T-helper 17 cell (primary cell): ENCODE results near the gene CLSTN2. TPM values are rescaled to one million over a fixed set of nuclear protein-coding genes. Genes with fewer than 3 reads are reported as not detected.

Experiments used
- ATAC-seq: fragments of 150-1000 bp; cut with Tn5 transposase; 2 replicates; pipeline ENCODE4 v1.10.0; 2021; ENCODE audit warnings: mild to moderate bottlenecking, moderate library complexity
- DNase-seq, 3 donors: peaks; one replicate each; pipeline versions ENCODE4 v3.0.0 to v3.0.0-alpha.2; 2020 to 2021
- H3K9me3 ChIP-seq: one replicate; pipeline ENCODE4 v1.7.0; 2013; ENCODE audit warnings: low read length, mild to moderate bottlenecking; ENCODE audit not compliant: control insufficient read depth, poor library complexity, severe bottlenecking
- H3K27ac Mint-ChIP-seq: one replicate; pipeline ENCODE4 v1.8.0; 2022; ENCODE audit warnings: mild to moderate bottlenecking, moderate library complexity, mixed read lengths
- H3K27me3 Mint-ChIP-seq: one replicate; pipeline ENCODE4 v1.8.0; 2022; ENCODE audit warnings: mixed read lengths
- H3K36me3 Mint-ChIP-seq: one replicate; pipeline ENCODE4 v1.8.0; 2022; ENCODE audit warnings: low read depth, mixed read lengths
- H3K4me1 Mint-ChIP-seq: one replicate; pipeline ENCODE4 v1.8.0; 2022; ENCODE audit warnings: mild to moderate bottlenecking, mixed read lengths
- H3K4me3 Mint-ChIP-seq: one replicate; pipeline ENCODE4 v1.8.0; 2022; ENCODE audit warnings: mild to moderate bottlenecking, moderate library complexity, mixed read lengths
- total RNA-seq, 4 donors: library from RNA in 2 of 4; stranded (reverse) in 2 of 4; gene quantifications; one replicate each; pipeline ENCODE4 v1.2.3 and lab custom pipeline; 2022 to 2026

Gene CLSTN2
- total RNA-seq, 2 donors from 2014 or later: not detected

DNA sequence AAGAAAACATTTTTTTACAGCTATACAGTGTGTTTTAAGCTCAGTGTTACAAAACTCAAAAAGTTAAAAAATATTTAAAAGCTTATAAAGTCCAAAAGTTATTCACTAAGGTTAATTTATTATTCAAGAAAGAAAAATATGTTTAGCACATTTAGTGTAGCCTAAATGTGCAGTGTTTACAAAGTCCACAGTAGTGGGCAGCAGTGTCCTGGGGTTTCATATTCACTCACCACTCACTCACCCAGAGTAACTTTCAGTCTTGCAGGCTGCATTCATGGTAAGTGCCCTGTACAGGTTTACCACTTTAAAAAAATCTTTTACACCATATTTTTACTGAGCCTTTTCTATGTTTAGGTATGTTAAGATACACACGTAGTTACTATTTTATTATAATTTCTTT lies 442.7 kb downstream of the CLSTN2 start:
- H3K9me3 ChIP-seq: no peaks in the 10 kb centered on the region
- H3K36me3 Mint-ChIP-seq: no peaks in the 10 kb centered on the region
- no peak overlapping the region for H3K27ac Mint-ChIP-seq
- ATAC-seq (no peak), DNase-seq (no peak)
- H3K4me3 Mint-ChIP-seq: no peak overlapping the region
- no peaks in the 10 kb centered on the region for H3K4me1 Mint-ChIP-seq
- no peaks in the 10 kb centered on the region for H3K27me3 Mint-ChIP-seq

DNA sequence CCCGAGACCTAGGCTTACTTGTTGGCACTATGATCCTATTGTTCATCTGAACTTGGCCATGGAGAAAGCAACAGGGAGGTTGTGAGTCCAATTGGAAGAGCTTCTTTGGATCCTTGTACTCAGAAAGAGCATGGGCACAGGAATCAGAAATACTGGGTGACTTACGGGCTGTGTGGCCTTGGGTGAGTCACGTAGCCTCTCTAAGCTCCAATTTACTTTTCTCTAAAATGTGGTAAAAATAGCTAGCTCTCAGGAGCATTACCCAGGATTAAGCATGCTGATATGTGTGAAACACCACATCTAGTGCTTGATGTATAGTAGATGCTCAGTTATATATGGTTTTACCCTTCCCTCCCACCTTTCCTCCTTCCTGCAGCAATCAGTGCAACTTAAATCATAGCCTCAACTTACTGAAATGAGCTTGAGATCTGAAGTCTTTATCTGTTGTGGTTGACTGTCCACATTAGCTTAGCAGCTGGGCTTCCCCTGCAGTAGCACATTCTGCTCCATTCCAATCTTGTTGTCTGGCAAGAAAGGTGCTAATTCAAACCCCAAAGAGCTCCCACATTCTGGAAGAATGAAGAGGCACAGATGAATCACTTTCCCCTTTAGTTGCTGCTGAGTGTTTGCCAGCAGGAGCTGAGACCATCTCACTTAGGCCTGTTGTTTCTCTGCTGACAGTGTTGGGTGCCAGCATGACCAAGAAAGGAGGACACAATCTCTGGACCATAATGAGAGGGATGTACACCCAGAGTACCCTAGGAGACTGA lies 443.8 kb downstream of the CLSTN2 start:
- no peaks in the 10 kb centered on the region for H3K27me3 Mint-ChIP-seq
- H3K4me1 Mint-ChIP-seq: no peaks in the 10 kb centered on the region
- ATAC-seq (no peak), DNase-seq (no peak)
- H3K27ac Mint-ChIP-seq: no peak overlapping the region
- H3K36me3 Mint-ChIP-seq: no peaks in the 10 kb centered on the region
- no peak overlapping the region for H3K4me3 Mint-ChIP-seq
- H3K9me3 ChIP-seq: no peaks in the 10 kb centered on the region

DNA sequence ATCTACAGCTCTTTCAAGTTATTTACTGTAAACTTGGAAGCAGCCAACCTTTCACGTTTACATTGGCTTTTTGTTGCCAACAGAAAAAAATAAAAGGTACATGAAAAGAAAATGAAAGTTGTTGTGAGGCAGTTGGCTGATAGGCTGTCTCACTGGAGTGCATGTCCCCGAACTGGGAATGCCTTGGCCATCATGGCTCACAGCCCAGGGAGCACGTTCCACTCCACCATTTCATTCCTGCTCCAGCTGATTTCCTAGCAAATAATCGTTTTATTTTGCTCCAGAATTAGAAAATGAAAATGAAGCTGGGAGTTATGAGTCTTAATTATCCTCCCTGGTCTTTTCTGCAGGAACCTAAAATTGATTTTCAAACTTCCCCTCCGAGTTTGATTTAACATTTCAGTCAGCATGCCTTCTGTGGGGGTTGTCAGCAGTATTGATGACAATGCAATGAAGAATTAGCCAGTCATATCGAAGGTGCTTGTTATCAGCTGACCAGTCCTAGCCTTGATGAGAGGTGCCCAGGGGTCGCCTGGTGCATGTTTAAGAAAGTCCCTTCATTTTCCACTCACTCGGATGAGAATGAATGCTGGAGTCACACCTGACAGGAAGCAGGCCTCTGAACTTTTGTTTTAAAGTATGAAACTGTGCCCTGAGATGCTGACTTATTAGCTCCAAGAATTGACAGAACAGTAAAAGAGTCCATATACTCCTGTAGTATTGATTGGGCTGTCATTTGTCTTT lies 449.2 kb downstream of the CLSTN2 start:
- H3K9me3 ChIP-seq: no peaks in the 10 kb centered on the region
- no peak for ATAC-seq
- Mint-ChIP-seq H3K27me3 (no peaks in the 10 kb centered on the region), H3K36me3 (no peaks in the 10 kb centered on the region), H3K4me3 (no peak overlapping the region), H3K27ac (no peak overlapping the region), H3K4me1 (no peaks in the 10 kb centered on the region)
- DNase-seq: no peak

DNA sequence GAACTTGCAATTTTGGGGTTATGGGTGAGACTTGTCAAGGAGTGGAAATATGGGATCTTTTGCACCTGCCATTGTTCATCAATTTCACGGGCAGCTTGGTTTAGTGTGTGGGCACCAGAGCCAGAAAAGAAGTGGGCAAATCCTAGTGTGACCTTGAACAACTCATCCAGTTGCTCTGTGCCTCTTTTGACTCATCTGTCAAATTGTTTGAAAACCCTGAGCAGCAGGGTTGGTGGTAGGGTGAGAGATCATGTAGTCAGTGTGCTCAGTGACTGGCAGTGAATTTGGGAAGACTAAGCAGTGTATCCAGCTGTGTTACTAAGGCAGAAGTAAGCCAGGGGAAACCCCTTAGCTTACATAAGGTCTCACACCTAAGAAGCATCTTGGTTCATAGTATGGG lies 449.9 kb downstream of the CLSTN2 start:
- Mint-ChIP-seq H3K27ac (no peak overlapping the region), H3K4me3 (no peak overlapping the region), H3K27me3 (no peaks in the 10 kb centered on the region), H3K36me3 (no peaks in the 10 kb centered on the region), H3K4me1 (no peaks in the 10 kb centered on the region)
- DNase-seq (no peak), ATAC-seq (no peak)
- H3K9me3 ChIP-seq: no peaks in the 10 kb centered on the region

DNA sequence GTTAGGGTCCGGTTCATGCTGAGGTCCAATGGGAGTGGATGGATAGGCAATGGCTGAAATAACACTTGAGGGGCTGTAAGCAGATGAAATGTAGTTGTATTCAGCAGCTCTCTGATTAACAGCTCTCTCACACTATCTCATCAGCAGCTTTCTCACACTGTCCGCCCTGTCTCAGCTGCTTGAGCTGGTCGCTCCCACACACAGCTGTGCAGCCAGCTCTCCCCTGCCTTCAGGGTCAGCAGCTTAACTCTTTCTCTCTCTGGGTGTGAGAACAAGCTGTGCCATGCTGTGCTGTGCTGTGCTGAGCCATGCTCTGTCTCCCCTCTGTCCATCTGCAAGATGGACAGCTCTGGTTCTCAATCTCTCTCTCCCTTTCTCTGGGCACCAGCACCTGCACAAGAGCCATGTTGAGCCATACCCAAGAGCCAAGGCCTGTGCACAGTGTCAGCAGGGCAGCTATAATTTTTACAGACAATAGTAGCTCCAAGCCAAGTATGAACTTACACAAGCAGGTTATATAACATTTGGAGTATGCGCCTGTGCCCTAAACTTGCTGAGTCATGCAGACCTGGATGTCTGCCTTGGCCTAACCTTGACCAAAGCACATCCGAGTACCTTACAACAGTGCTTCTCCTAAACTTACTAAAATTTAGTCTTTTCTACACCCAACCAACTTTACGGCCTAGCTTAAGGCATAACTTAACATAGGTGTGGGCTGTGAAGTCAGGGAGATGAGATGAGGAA lies 451.5 kb downstream of the CLSTN2 start:
- Mint-ChIP-seq H3K27ac (no peak overlapping the region), H3K27me3 (no peaks in the 10 kb centered on the region), H3K4me3 (no peak overlapping the region), H3K4me1 (no peaks in the 10 kb centered on the region), H3K36me3 (no peaks in the 10 kb centered on the region)
- DNase-seq: no peak
- no peak for ATAC-seq
- H3K9me3 ChIP-seq: no peaks in the 10 kb centered on the region

DNA sequence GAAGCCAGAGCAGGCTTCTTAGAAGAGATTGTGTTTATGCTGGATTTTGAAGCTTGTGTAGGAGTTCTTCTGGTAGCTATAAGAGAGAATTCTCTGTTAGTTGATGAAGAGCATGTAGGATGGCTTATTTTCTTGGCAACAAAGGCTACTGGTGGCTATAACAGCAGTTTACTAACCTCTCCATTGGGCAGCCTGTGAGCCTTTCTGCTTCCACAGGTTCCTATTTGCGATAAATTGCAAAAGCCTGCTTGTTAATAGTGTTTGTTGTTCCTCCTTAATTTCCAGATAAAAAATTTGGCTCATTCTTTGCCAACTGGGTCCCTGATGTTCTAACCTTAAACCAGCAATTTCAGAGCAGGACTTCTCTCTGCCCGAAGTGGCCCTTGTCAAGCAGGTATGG lies 452.3 kb downstream of the CLSTN2 start:
- Mint-ChIP-seq H3K36me3 (no peaks in the 10 kb centered on the region), H3K4me3 (no peak overlapping the region), H3K27me3 (no peaks in the 10 kb centered on the region), H3K4me1 (no peaks in the 10 kb centered on the region), H3K27ac (no peak overlapping the region)
- no peak for ATAC-seq
- no peaks in the 10 kb centered on the region for H3K9me3 ChIP-seq
- no peak for DNase-seq

DNA sequence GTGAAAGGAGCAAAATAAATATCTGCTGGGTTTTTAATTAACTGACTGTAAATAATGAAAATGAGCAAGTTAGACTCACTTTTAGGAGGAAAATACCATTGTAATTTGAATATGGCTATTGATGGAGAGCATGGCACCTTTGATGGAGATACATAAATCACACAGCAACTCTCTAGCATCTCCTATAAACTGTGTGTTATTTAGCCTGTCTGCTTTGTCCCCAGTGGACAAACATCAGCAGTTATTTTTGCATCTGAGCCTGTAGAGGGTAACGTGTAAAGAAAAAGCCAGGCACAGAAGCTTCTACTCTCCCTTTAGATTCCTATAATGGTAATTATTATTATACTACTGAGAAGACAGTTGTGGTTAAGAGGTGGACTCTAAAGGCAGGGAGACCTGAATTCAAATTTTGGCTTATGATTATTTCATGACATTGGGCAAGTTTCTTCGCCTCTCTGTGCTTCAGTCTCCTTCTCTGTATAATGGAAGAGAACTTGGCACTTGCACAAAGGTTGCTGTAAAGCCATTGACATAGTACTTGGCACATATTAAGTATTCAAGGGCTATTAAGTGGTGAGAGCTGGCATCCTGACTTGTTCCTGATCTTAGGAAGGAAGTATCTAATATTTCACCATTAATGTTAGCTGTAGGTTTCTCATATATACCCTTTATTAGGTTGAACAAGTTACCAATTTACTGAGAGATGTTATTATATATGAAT lies 453.4 kb downstream of the CLSTN2 start:
- peaks cover 6% of the 10 kb centered on the region for H3K27me3 Mint-ChIP-seq
- H3K36me3 Mint-ChIP-seq: no peaks in the 10 kb centered on the region
- no peaks in the 10 kb centered on the region for H3K4me1 Mint-ChIP-seq
- no peak overlapping the region for H3K4me3 Mint-ChIP-seq
- H3K27ac Mint-ChIP-seq: no peak overlapping the region
- DNase-seq (no peak), ATAC-seq (no peak)
- H3K9me3 ChIP-seq: no peaks in the 10 kb centered on the region

DNA sequence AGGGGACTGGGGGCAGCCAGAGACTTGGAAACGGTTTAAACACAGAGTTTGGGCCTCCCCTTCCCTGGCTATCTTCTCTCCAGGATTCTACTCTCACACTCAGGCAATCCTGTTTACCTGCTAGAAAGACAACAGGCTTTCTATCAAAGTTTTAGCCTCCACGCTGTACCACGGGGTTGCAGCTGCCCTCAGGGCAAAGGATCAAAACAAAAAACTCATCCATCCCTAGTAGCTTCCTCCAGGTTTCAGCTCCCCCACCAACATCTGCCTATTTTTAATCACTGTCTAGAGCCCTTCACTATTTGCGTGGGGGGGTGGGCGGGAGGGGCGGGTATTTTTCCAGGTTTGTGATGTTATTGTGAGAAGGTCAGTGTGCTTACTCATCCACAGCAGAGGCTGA lies 456.1 kb downstream of the CLSTN2 start:
- H3K9me3 ChIP-seq: no peaks in the 10 kb centered on the region
- Mint-ChIP-seq H3K4me1 (no peaks in the 10 kb centered on the region), H3K27me3 (peaks cover 14% of the 10 kb centered on the region), H3K27ac (no peak overlapping the region), H3K36me3 (no peaks in the 10 kb centered on the region), H3K4me3 (no peak overlapping the region)
- DNase-seq: no peak
- ATAC-seq: no peak

DNA sequence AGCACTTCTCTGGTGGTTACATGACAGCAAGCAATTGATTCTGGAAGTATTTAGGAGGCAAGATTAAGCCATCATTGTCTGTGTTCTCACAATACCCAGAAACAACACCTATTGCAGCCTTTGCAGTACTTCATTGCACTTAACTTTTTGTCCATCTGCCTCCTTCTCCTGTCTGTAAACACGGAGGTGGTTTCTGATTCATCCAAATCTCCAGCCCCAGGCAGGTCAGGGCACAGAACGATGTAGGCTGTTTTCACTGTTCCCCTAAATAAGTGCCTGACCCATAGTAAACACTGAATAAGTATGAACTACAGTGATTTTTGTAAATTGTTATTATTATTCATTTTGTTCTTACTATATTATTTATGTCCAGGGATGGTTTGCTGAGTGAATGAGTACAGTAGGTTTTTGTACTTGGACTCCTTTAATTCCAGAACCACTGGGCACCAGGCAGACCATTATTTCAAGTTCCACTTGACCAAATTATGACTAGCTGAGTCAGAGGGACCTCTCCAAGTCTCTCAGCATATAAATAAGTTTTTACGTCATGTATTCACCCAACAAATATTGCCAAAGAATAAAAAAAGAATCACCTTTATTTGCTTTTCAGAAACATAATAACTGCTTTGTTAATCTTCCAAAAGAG lies 459.6 kb downstream of the CLSTN2 start:
- Mint-ChIP-seq H3K4me1 (no peaks in the 10 kb centered on the region), H3K27ac (no peak overlapping the region), H3K27me3 (peaks cover 16% of the 10 kb centered on the region), H3K36me3 (no peaks in the 10 kb centered on the region), H3K4me3 (no peak overlapping the region)
- no peak for DNase-seq
- no peaks in the 10 kb centered on the region for H3K9me3 ChIP-seq
- ATAC-seq: no peak

DNA sequence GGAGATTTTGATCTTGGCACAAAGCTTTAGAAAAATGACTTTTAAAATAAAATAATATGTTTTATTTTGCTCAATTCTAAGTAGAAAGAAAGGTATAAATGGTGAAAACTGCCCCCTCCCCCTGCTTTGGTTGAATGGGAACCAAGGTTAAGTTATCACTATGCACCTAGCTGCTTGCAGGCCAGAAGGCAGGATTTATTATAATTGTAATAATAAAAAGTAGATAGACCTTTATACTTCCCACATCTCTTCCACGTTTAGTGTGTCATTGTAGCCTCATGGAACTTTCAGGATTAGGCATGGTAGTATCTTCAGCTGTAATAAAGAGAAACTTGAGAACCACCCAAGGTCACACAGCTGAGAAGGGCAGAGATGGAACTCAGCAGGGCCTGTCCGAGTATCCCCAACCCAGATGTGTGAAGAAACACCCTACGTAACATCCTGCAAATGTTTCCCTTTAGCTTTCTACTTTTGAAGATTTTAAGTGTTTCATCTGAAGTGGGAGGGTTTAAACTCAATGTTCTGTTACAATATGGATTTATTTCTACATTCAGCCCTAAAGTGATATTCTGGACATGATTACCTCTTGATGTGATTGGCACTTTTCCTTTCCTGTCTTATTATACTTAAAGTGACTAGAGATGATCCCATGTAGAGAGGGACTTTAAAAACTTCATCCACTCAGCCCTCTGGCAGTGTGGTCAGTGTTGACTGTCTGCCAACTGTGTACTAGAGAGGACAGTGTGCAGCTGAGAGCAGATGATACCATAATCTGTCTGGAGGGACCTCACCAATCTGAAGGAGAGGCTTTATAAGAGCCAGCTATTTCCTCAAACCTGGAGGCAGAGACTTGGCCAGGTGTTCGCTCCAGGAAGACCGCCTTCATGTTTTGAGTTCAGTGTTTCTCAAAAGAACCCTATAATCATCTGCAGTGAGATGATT lies 460.4 kb downstream of the CLSTN2 start:
- ATAC-seq (no peak), DNase-seq (no peak)
- Mint-ChIP-seq H3K27ac (no peak overlapping the region), H3K4me3 (no peak overlapping the region), H3K27me3 (peaks cover 16% of the 10 kb centered on the region), H3K4me1 (no peaks in the 10 kb centered on the region), H3K36me3 (no peaks in the 10 kb centered on the region)
- H3K9me3 ChIP-seq: no peaks in the 10 kb centered on the region

DNA sequence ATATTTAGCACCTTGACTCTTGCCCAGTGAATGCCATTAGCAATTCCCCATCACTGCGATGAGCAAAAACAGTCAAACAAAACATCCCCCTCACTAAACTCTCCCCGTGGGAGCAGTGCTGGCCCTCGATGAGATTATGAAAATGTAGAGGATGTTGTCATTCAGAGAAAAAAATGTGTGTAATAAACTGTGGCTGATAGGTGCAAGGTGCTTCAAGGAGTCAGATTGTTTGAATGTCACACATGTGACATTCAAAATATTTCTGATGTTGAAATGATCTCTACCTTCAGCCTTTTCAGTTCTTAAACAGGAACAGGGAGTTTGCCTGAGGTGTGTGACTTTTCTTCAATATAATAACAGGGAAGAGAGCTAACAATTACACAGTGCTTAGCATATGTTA lies 461.1 kb downstream of the CLSTN2 start:
- H3K36me3 Mint-ChIP-seq: no peaks in the 10 kb centered on the region
- H3K4me3 Mint-ChIP-seq: no peak overlapping the region
- no peak overlapping the region for H3K27ac Mint-ChIP-seq
- H3K4me1 Mint-ChIP-seq: no peaks in the 10 kb centered on the region
- ATAC-seq (no peak), DNase-seq (no peak)
- no peaks in the 10 kb centered on the region for H3K9me3 ChIP-seq
- peaks cover 16% of the 10 kb centered on the region for H3K27me3 Mint-ChIP-seq

DNA sequence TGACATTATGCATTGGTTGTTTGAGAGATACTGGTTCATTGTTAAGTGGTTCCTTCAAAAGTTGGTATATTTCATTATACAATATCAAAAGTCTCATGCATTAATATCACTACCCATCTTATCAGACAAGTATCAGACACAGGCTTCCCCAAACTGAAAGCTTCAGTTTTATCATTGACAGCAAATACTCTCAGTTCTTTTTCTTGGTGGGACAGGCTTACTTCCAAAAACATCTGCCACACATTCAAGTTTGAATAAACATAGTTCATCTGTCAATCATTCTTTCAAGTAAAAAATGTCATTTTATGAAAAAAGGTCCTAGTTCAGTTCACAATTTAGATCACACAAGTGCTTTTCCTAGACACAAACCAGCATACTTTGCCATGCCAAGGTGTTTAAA lies 462.9 kb downstream of the CLSTN2 start:
- DNase-seq (no peak), ATAC-seq (no peak)
- H3K36me3 Mint-ChIP-seq: no peaks in the 10 kb centered on the region
- H3K4me1 Mint-ChIP-seq: no peaks in the 10 kb centered on the region
- H3K27me3 Mint-ChIP-seq: peaks cover 15% of the 10 kb centered on the region
- no peak overlapping the region for H3K27ac Mint-ChIP-seq
- H3K4me3 Mint-ChIP-seq: no peak overlapping the region
- H3K9me3 ChIP-seq: no peaks in the 10 kb centered on the region
